GM21576 (cell line): ENCODE results near the gene ZNF526.

Experiments used
- ATAC-seq: cut with Tn5 transposase; IDR thresholded peaks from one replicate; pipeline ENCODE4 v1.9.1; 2021; ENCODE audit warnings: mild to moderate bottlenecking, moderate library complexity; ENCODE audit not compliant: unreplicated experiment

ZNF526 gene

GRCh38 chr19:42246143-42246921 lies 26.2 kb downstream of the ZNF526 start:
- no peak for ATAC-seq

- ATAC-seq: no peak
Observed at GRCh38 chr19:42246922-42247639, 27.0 kb downstream of the ZNF526 start.

- no peak for ATAC-seq
Observed at GRCh38 chr19:42247640-42248199, 27.6 kb downstream of the ZNF526 start.

GRCh38 chr19:42248270-42249148 lies 28.4 kb downstream of the ZNF526 start:
- no peak for ATAC-seq

- ATAC-seq: no peak
Observed at GRCh38 chr19:42249149-42249750, 29.1 kb downstream of the ZNF526 start.

GRCh38 chr19:42249769-42250168 lies 29.7 kb downstream of the ZNF526 start:
- no peak for ATAC-seq

- no peak for ATAC-seq
Observed at GRCh38 chr19:42250183-42250665, 30.1 kb downstream of the ZNF526 start.

- no peak for ATAC-seq
Observed at GRCh38 chr19:42250666-42251531, 30.8 kb downstream of the ZNF526 start.

- no peak for ATAC-seq
Observed at GRCh38 chr19:42251572-42252358, 31.7 kb downstream of the ZNF526 start.

GRCh38 chr19:42252365-42253244 lies 32.5 kb downstream of the ZNF526 start:
- ATAC-seq: no peak

- ATAC-seq: peak; percentile 1
Observed at GRCh38 chr19:42253245-42254088, 33.4 kb downstream of the ZNF526 start.

- ATAC-seq: peak; percentile 40
Observed at GRCh38 chr19:42254089-42254849, 34.2 kb downstream of the ZNF526 start.

- peak; percentile 52 for ATAC-seq
Observed at GRCh38 chr19:42254850-42255765, 35.0 kb downstream of the ZNF526 start, which contains the start of gene ERF. Gene ERF (minus strand): TSS chr19:42255128. CDS start chr19:42254999, 129 bp downstream.

- no peak for ATAC-seq
Observed at GRCh38 chr19:42255766-42256745, 35.9 kb downstream of the ZNF526 start.
